Stimulated activated CD4-positive, alpha-beta T cell treated with anti-CD3 and anti-CD28 coated beads, Interleukin-4, amount 100 ng/mL, for 1 hour (primary cell): Measurements from ENCODE around the gene DTNA.

ENCODE experiments used
- DNase-seq: peaks from one replicate; pipeline ENCODE4 v3.0.0-alpha.2; 2020

Gene DTNA

DNA sequence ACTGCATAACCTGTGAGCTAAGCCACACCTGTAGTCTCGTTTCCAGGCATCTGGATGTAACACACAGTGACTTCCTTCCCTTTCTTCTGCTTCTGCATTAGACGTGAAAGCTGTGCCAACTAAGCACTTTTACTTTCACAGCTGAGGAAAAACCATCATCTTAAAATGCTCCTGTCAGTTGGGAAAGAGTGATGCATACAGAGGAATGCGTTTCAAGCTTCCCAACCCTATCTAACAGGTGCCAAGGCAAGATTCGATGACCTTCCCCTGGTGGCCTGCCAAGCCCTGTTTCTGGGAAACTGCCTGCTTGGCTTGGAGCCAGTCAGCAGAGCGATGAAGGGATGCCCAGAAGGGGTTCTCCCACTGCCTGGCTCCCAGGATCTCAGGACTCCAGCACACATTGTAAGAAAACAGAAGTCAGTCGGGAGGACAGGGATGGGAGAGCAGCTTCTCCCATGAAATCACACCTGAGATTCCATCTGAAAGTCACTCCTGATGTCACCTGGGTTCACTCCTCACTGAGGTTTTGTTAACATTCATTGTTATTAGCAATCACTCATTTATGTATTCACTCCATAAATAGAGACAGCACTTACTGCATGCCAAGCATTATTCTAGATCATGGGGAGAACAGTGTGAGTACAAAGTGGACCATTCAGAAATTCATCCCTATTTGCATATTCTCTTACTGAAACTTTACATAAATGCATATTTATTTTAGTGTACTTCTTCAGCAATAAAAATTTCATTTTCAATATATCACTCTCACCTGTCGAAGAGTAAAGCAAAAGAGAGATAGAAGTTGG lies 64.1 kb downstream of the DTNA start:
- DNase-seq: no peak

DNA sequence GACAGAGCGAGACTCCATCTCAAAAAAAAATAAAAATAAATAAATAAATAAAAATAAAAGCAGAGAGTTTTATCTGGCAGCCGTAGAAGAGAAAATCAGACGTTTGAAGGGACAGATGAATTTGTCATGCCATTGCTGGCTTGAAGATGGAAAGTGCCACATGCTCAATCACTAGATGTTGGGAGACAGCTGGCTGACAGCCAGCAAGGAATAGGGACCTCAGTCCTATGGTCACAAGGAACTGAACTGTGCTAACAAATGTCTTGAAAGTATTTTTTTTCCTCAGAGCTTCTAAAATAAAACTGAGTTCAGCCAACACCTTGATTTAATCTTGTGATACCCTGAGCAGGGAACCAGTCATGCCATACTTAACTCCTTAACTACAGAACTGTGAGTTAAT lies 65.4 kb downstream of the DTNA start:
- DNase-seq: no peak

DNA sequence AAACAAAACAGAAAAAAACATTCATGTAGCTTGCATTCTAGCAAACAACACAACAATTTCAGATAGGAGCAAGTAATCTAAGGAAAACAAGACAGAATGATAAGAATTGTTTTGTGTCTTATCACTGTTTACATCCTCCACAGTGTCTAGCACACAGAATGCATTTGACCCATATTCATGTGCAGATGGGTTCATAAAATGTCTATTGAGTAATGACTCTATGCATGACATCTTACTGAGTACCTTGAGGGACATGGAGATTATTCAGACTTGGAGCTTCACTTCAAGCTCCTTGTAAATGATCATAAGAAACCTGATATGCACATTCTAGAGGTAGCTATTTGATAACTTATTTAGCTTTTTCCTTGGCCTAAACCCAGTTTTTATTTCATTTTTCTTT lies 69.0 kb downstream of the DTNA start:
- no peak for DNase-seq

DNA sequence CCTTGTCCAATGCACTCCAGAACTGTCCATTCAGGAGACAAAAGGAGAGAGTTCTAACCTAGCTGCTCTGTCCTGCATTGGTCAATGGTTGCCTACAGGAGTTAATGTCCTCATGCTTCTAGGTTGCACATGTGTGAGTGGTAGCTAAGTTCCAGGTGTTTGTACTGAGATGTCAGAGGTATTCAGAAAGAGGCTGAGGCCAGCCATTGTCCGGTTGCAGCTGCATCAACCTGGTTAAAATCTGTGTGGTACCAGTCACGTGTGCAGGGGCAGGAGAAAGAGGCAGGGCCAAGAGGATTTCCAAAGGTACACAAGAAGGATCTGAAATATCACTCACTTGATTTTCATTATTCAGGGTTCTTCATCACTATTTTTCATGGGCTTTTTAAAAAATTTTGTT lies 70.8 kb downstream of the DTNA start:
- no peak for DNase-seq

DNA sequence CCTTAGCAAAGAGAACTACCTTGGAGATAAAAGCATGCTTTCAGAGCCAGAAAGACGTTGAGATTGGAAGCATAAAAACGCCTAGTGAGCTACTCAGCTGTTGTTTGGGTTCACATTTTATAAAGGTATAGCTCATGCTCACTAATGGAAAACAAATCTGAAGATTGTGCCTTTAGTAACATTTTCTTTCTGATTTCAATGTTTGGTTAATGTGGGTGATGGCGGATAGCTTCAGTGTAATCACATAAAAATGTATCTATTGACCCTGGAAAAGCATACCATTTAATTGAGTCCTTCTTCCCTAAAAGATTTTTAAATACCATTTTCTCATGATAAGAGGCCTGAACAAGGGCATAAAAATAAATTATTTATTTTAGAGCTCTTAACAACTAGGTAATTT lies 73.4 kb downstream of the DTNA start:
- no peak for DNase-seq

DNA sequence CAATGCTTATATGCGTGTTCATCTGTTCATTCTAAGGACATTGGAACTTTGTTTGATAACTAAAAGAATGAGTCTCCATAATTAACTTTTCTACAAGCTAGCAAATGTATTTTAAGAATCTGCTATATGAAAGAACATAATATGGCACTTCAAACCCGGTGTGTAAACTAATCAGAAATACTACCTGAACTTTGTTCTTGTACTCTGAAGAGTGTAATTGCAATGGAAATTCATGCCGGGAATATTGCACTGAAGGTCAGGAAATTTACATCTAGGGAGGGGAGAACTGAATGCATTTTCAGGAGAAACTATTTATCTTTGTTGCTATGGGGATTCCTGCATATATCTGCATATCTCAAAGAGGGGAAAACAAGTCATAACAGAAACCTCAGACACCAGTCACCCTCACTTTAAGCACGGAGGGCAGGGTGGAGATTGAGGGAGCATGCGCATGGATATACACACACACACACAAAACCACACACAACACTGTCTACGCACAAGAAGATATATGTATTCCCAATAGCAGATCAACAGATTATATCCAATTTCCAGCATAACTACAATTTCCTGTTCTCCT lies 76.2 kb downstream of the DTNA start:
- DNase-seq: no peak

DNA sequence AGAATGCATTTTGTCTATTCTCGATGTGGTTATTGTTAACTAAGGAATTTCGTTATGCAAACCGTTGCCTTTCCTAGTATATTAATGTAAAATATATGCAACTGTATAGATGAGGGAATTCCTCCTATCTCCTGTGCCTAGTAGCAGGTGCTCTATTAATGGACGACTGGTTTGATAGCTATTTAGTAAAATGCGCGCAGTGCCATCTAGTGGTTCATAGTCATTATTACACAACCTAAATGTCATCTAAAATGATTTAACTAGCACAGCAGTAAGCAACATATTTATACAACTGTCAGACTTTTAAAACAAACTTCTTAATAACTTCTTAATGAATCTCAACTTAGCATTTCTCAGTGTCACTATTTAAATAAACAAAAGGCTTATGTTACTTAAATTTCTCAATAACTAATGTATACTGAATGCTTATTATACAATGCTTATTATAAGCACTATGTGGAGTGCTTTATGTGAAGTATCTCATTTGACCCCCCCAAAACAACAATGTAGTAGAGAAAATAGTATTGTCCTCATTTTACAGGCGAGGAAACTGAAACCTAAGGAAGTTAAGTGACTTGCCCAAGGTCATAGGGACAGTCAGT lies 77.9 kb downstream of the DTNA start:
- no peak for DNase-seq

DNA sequence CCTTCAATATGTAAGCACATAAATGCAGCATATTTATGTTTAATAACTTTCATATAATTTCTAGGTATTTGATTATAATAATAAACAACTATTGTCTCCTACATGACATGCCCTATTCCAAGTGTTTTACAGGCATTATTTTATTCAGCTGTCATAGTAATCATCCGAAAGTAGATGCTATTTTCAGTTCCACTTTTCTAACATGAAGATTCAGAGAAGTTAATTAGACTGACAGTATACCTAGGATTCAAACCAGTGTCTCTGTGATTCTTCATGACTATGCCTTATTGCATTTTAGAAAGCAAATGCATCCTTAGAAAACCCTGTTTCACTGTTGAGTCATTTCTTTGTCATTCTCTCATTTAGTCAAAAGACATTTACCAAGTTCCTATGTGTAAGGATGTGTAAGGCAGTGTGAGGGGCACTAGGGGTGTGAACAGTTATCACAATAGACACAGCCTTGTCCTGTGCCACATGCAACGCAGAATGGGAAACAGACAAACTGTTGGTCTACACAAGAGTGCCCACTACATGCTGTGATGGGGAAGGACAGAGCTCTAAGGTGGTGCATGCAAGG lies 79.8 kb downstream of the DTNA start:
- DNase-seq: no peak

DNA sequence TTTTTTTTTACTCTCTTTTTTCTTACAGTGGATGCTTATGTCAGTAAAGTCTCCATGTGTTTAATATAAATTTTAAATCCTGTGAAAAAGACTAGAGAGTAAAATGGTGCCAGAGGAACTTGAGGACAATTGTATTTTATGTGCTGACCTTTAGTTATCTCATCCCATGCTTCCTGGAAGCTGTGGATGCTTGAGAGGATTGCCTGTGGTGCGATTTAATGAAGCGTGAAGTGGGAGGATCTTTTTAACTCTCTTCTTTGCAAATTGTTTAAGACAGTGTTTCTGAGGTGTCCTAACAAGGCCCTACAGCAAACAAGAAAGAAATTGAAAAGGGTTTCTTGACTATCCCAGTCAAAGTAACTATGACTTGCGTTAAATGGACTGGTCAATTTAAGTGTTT lies 84.2 kb downstream of the DTNA start:
- DNase-seq: no peak

DNA sequence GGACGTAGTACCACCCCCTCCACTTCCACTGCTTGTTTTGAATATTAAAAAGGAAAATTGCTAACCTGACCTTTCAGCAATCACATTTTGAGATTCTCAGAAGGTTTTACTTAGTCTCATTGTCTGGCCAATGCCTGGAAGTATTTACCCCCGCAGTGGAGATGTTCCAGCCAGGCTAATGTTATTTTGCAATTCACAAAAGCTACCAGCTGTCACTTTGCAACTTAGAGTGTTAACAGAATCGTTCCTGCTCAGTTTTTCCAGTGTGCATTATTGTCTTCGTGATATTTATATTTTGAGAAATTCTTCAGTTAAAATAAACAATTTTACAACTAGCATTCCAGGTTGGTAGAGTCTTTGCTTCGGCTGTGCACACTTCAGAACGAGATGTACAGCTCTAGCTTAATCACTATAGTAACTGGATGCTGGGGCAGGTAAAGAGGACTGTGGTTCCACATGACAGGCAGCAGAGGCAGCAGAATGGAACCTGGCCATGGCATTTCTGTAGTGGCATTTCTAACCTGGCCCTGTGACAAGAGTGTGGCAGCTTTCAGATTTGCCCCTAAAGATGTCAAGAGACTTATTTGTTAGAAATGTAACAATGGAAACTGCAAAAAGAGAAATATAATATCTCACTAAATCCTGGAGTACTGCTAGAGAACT lies 85.1 kb downstream of the DTNA start:
- no peak for DNase-seq

DNA sequence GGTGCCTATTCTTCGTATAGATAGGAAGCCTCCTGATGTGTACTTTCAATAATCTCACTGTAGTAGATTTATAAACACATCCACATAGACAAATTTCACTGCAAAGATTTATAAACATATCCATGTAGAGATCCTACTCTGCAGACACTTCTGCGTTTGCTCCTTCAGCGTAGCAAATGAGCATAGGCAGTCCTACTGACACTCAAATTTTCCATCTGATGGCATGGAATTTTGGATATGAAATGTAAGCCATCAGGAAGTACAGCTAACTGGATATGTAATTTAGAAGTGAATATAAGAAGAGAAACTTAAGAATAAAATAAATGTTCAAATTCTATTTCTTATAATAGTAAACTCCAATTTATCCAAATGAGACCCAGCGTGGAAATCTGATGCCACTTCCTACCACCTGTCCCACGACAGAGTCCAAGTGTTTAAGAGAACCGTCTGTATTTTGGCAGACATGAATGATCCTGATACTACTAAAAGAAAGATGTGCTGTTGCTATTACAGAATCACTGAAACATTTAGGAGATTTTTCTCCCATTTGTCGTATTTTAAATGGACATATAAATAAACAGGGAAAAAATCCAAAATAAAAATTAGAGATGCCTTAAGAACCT lies 86.0 kb downstream of the DTNA start:
- DNase-seq: no peak

DNA sequence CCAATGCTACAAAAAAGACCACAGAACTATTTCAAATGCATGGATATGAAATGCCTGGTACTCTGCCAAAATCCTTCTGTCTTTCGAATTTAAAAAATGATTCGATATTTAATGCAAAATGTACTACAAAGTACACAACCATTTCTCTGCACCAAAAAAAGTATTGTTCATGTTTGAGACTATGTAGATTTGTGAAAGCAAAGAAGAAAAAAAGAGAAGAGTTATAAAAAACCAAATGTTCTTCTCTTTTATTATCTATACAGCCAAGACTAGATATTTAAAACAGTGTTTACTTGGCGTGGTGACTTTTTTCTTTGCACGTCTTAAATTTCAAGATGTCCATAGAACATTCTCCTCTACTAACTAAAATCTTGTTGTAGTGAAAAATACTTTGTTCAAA lies 89.2 kb downstream of the DTNA start:
- DNase-seq: no peak

DNA sequence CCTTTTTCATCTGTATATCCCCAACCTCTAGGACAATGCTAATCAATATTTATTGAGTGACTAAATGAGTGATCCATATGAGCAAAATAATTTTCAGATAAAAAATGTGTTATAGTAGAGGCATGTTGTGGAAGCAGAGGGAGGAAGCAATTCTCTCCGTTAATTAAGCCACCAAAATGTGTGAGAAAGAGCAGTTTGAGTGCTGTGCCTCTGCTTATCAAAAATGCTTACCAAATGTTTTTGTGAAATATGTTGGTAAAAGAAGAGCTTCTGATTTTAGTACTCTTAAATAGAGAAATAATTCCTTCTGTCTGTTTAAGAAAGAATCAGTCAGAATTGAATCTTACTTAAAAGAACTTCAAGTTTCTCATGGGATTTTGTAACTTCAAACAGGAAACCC lies 90.3 kb downstream of the DTNA start:
- no peak for DNase-seq

DNA sequence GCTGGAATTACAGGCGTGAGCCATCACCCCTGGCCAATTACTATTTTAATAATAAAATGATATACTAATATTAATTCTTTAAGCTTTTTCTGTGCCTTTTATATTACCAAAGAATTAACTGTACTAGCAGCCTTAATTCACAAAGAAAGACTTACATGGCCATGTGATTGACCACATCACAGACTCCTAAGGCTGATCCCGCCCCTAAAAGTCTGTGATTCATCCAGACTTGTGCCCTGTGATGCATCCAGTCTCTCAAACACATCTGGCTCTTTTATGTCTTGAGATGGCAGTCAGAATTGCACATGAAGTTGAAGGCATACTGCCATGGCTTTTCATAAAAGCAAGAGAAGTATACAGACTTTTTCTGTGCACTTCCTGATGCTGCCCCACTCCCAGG lies 91.7 kb downstream of the DTNA start:
- no peak for DNase-seq

DNA sequence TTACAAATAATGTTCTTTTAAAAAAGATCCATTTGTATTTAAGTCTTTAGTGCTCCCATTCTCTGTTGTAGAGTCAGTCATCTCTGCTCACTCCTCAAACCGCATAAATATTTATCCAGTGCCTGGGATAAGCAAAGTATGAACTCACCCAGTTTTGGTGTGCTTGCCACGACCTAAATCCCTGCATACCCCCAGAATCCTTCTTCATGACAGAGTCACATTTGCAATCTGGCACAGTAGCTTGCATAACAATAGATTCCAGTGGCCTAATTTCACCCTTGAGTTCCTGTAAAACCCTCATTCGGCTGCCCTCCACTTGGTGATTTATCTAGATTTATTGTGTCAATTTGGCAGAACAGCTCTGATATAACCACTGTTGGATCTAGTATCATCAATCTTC lies 92.9 kb downstream of the DTNA start:
- no peak for DNase-seq

DNA sequence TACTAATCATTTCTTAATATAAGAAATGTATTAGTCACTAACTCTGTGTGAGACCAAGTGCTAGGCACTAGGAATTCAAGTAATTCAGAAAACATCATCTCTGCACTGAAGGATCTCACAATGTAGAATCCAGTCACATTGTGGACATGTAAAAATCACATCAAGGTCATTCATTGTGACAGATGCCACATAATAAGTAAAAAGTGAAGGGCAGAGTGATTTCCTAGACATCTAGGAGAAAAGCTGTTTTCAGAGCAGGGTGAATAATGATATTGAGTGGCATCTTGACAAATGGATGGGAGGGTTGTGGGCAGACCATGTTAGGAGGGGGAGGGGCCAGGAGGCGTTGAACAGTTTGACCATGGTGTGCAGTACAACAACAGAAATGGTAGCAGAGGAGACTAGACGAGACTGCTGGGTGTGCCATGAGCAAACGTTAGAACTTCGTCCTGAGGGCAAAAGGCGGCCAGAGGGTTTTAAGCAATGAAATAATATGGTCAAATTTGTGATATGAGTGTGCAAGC lies 93.8 kb downstream of the DTNA start:
- DNase-seq: no peak

DNA sequence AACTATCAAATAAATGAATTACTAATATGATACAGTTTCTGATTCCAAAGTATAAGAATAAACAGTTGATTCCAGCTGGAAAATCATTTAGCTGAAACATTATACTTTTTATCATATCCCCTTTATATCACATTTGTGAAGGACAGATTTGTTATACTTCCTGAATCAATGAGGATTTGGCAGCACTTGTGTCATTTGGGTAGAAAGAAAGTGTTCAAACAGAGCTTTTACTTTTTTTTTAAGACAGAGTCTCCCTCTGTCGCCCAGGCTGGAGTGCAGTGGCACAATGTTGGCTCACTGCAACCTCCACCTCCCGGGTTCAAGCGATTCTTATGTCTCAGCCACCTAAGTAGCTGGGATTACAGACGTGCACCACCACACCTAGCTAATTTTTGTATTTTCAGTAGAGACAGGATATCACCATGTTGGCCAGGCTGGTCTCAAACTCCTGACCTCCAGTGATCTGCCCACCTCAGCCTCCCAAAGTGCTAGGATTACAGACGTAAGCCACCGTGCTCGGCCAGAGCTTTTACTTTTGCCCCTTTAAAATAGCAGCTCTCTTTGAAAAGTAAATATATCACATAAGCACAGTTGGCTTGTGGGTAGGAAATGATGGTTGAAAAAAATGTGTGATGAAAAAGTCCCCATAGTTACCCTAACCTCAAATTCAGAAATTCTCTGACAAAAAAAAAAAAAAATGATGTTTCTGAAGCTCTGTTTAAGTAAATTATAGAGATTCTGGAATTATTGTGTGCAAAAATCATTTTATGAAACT lies 95.2 kb downstream of the DTNA start:
- no peak for DNase-seq

DNA sequence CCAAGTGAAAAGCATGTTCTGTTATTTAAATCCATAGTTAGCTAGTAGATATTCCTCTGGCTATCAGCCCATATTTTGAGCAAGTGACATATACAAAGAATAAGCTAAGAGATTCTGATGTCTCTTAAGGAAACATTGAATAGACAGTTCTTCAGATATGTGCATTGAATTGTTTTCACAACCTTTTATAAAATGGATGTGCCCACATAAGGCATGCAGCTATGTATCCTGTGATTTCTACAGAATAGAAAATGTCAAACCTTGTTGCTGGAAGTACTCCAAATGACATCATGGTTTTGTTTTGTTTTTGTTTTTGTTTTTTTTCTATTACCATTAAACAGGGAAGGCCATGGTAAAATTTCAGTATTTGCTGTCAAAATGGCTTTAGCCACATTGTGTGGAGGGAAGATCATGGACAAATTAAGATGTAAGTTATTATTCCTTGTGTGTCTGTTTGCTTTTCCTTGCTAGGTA lies 95.8 kb downstream of the DTNA start:
- no peak for DNase-seq

DNA sequence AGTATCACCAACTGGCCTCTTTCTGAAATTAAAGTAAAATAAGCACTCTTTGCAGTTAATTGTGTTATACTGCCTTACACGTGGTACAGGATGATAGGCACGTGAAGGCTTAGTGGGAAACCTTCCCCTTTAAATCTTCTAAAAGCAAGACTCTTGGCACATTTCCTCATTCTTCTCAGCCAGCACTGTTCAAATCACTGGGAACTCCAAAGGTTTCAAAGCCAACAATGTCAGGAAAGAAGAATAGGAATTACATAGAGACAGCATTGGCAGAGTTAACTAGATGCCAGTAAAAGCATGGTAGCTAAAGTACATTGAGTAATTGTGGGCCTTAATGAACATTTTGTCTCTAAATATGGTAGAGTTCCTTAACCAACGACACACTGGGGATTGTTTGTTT lies 96.4 kb downstream of the DTNA start:
- no peak for DNase-seq

DNA sequence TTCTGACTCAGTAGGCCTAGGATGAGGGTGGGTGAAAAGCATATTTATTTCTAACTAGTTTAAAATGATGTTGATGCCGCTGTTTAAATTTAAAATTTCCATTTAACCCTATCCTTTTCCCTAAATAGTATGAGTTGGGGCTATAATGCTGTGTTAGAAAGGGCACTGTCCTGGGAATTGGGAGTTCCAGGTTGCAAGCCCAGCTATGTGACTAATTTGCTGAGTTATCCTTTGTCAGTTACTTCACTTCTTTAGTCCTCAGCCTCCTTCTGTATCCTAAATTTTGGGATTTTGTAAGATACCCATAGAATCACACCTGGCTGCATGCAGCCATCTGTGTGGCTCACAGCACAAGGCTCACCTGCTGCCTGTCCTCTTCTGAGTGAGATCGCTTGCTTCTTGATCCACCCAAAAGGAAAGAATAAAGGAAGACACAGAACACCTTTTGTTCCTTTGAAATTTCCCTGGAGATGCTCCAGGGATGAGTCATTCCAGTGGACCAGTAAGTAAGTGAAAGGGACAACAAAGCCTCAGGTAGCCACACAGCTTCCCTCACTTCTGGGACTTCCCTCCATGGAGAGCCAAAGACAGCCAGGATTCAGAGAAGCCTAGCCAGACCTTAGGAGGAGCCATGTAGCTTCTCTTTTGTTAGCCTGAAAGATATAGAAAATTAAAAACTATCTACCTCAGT lies 97.2 kb downstream of the DTNA start:
- no peak for DNase-seq

DNA sequence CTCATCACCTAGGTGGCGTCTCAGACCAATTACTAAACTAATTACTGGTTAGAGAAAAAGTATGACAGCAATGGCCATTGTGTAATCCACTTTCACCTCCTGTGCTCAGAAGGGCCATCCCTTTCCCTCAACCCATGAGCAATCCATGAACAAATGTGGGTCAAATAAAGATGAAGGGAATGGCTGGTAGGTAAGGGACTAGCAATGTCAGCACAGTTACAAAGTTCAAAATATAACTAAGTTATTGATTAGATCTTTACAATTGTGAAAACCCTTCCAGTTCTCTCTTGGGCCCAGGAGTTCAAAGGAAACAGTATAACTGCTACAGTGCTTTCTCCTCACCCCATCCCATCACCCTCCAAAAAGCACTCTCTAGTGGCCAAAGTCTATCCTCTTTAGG lies 98.3 kb downstream of the DTNA start:
- DNase-seq: no peak
